Glomerular visceral epithelial cell (primary cell): ENCODE measurements around the gene TTC9B.
"Not testable (repeated sequence)": the region's sequence is repeated elsewhere in the genome, so short reads cannot be mapped to it uniquely, and the experiment has no call there.

Experiments
- DNase-seq: peaks from one replicate; pipeline ENCODE4 v3.0.0-alpha.2; 2016; ENCODE audit errors: extremely low spot score

Gene TTC9B

GRCh38 chr19:40170303-40170989, 47.7 kb downstream of the TTC9B start:
- DNase-seq, result not testable (repeated sequence)

GRCh38 chr19:40169482-40170302, 48.5 kb downstream of the TTC9B start:
- not testable (repeated sequence) for DNase-seq
